HS-5 (cell line): ENCODE data around the gene EP300.
"Not testable (repeated sequence)": the region's sequence is repeated elsewhere in the genome, so short reads cannot be mapped to it uniquely, and the experiment has no call there.

ENCODE experiments used
- DNase-seq: peaks from one replicate; pipeline ENCODE4 v3.0.0-alpha.2; 2012; ENCODE audit warnings: low read depth

The EP300 gene

DNA sequence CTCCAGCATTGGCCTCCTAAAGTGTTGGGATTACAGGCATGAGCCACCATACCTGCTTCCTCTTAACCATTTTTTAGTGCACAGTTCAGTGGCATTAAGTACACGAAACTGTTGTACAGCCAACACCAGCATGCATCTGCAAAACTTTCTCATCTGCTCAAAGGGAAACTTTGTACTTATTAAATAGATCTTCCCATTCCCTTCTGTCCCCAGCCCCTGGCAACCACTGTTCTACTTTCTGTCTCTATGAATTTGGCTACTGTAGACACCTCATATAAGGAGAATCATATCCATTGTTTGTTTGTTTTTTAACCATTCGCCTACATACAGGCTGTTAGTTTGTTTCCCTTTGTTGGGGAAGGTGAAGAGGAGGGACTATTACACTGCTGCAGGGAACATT lies 6.5 kb upstream of the EP300 start:
- DNase-seq: no peak

DNA sequence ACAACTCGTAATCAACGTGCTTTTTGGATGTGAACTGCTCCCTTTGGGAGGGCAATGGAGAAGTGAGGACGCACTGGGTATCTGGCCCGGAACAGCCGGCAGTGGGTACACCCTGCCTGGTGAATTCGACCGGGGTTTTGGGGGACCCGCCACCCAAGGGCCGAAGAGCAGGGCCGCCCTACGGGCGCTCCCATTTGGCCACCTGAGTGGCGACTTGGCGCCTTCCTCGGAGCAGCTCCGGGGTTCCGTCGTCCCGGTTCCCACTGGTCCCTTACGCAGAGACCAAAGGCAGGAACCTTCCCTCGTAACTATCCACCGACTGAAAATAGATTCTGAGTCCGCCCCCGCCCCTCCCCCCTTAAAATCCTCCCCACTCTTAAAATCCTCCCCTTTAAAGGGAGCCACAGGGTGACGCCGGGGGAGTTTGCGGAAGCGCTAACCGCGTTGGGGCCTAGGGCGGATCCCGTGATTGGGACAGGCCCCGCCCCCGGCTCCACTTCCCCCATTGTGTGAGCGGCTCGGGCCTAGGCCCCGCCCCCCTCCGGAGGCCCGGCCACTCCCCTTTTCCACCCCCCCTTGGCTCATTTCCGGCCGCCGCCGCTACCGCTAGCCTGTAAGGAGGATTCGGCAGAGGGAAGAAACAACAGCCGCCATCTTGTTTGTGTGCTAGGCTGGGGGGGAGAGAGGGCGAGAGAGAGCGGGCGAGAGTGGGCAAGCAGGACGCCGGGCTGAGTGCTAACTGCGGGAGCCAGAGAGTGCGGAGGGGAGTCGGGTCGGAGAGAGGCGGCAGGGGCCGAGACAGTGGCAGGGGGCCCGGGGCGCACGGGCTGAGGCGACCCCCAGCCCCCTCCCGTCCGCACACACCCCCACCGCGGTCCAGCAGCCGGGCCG lies 1.0 kb upstream of the EP300 start:
- peak; percentile 86 for DNase-seq

- DNase-seq: peak; percentile 25
Measured at GRCh38 chr22:41092847-41093411, 537 bp downstream of the EP300 start.

DNA sequence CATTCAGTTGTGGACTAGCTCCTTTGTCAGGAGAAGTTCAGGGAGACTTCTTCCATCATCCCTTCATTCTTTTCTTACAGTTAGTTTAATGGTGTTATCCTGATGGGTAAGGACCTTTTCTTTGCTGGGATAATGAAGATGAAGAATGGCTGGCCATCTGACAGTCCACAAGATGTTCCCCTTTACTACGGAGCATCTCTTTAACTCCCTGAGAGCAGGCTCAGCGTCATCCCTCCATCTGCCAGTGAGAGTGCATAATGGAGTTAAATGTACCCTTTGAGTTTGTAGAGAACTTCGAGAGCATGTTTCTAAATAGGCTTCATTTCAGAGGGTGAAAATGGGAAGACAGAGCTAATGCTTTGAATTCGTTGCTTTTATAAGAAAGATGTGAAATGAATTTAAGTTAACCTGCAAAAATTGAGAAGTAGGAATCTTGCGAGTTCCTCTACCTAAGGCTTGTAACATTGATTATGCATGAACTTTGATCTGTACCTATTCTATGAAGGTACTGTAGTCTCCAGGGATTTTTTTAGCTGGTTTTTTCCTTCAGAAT lies 1.7 kb downstream of the EP300 start:
- peak; percentile 6 for DNase-seq

GRCh38 chr22:41096391-41096790 lies 4.0 kb downstream of the EP300 start:
- no peak for DNase-seq

DNA sequence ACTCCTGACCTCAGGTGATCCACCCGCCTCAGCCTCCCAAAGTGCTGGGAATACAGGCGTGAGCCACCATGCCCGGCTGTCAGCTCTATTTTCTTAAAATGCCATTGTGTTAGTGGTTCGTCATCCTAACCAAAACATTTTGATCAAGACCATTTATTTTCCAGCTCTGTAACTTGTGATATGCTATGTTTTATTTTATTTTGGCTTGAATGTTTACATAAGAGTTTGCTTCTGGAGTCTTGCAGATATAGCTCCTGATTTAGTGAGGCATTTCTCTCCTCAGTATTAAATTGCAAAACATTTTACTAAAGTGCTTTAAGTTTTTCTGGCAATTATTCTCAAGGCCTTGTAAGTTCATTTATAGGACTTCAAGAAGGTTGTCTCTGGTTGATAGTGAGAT lies 4.4 kb downstream of the EP300 start:
- no peak for DNase-seq

DNA sequence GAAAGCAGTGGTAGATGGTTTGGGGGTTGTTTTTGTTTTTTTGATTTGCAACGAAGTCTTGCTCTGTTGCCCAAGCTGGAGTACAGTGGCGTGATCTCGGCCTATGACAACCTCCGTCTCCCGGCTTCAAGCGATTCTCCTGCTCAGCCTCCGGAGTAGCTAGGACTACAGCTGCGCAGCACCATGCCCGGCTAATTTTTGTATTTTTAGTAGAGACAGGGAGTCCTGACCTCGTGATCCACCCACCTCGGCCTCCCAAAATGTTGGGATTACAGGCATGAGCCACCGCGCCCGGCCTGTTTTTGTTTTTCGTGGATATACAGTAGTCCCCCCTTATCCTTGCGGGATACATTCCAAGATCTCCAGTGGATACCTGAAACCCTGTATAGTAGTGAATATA lies 6.6 kb downstream of the EP300 start:
- DNase-seq: no peak

DNA sequence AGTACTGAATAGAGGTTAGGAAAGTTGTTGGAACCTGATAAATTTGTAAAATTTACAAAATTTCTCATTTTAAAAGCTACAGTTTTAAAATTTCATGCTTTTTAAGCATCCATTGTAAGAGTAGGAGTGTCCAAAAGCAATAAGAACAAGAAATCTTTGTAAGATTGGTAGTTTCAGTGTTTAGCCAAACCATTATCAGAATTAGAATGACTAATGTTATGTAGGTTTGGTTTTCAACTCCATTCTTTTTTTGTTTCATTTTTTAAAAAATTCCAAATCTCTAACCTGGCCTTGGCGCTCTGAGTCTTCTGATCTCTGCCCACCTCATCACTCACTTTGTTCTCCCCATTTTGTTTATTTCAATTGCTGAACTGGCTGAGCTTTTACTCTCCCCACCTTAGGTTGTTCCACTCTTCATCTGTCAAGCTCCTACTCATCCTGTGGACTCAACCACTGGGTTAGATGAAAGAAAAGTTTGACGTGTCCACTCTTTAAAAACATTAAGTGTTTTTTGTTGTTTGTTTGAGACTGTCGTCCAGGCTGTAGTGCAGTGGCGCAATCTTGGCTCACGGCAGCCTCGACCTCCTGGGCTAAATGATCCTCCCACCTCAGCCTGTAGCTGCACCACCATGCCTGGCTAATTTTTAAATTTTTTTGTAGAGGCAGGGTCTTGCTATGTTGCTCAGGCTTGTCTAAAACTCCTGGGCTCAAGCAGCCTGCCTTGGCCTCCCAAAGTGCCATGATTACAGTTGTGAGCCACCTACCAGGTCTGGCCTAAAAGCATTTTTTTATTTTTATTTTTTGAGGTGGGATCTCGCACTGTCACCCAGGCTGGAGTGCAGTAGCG lies 14.0 kb downstream of the EP300 start:
- no peak for DNase-seq

GRCh38 chr22:41106969-41107325 lies 14.6 kb downstream of the EP300 start:
- DNase-seq: not testable (repeated sequence)

DNA sequence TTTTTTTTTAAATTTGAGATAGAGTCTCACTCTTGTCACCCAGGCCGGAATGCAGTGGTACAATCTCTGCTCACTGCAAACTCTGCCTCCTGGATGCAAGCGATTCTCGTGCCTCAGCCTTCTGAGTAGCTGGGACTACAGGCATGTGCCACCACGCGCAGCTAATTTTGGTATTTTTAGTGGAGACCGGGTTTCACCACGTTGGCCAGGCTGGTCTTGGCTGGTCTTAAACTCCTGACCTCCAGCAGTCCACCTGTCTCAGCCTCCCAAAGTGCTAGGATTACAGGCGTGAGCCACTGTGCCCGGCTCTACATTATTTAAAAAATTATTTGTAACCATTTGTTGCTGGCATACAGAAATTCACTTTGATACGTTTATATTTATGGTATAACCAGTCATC lies 18.6 kb downstream of the EP300 start:
- DNase-seq: no peak

GRCh38 chr22:41116342-41116741 lies 23.9 kb downstream of the EP300 start:
- no peak for DNase-seq

GRCh38 chr22:41117127-41117965 lies 25.0 kb downstream of the EP300 start:
- DNase-seq: no peak

DNA sequence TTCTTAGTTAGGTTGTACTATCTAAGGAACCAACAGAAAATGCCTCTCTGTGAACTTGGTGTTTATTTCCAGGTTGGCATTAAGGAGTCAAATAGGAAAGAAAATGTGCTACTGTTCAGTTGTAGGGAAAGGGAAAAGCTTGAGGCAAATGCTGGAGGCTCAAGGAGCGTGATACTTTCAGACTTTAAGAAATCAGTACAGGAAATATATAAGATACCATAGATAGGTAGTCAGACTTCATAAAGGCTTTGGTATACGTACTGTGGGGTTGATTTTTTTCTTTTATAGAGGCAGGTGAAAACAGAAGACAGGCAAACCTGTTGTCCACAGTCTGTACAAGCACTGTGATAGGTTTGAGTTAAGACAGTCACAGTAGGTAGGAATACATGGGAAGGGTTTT lies 30.8 kb downstream of the EP300 start:
- peak; percentile 8 for DNase-seq

DNA sequence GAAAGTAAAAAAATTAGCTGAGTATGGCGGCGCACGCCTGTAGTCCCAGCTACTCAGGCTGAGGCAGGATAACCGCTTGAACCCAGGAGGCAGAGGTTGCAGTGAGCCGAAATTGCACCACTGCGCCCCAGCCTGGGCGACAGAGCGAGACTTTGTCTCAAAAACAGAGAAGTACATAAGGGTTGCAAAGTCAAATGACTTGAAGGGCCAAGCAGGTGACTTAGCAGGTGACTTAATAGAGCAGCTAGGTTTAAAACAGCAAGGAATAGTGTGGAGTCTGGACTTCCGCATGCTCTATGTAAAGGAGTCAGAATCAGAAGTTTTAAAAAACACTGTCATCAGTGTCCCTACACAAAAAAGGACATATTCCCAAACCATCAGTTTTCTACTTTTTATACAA lies 31.7 kb downstream of the EP300 start:
- DNase-seq: no peak

GRCh38 chr22:41127451-41127850 lies 35.1 kb downstream of the EP300 start:
- DNase-seq: no peak

DNA sequence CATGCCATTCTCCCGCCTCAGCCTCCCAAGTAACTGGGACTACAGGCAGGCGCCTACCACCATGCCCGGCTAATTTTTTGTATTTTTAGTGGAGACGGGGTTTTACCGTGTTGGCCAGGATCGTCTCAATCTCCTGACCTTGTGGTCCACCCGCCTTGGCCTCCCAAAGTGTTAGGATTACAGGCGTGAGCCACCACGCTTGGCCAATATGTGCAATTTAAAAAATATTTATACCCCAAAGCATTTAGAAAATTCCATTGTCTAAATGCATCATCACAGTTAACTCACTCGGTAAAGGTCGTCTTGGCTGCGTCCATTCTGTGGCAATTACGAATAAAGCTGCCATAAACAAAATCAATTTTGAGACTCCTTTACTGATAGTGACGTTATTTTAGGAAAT lies 36.2 kb downstream of the EP300 start:
- DNase-seq: no peak

- peak; percentile 20 for DNase-seq
Measured at GRCh38 chr22:41132550-41132949, 40.2 kb downstream of the EP300 start.

GRCh38 chr22:41140365-41140957 lies 48.1 kb downstream of the EP300 start:
- DNase-seq: no peak

GRCh38 chr22:41145921-41146320 lies 53.5 kb downstream of the EP300 start:
- DNase-seq: not testable (repeated sequence)

- no peak for DNase-seq
Measured at GRCh38 chr22:41146573-41146972, 54.2 kb downstream of the EP300 start.

DNA sequence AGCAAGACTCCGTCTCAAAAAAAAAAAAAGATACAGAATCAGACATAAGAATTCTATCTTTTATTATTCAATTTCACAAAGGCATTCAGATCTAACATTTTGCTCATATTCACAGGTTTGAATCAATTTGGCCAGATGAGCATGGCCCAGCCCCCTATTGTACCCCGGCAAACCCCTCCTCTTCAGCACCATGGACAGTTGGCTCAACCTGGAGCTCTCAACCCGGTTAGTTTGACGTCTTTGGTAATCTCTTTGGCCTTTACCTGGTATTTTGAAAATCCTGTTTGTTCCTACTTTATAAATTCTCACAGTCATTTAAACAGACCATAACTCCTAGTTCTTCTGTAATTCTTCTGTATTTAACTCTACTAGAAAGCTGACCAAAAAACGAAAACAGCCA lies 55.3 kb downstream of the EP300 start:
- DNase-seq: no peak
